Coronary artery (tissue), 2 donors: Measurements from ENCODE around the gene SLC5A11.

Source experiments
- DNase-seq: peaks from one replicate; pipeline ENCODE4 v3.0.0-alpha.2; 2017; ENCODE audit warnings: low spot score
- H3K27ac ChIP-seq, 2 donors: fragments of 200-600 bp; sonication (generic); one replicate each; pipeline ENCODE4 v1.5.1; 2016 to 2019
- H3K4me3 ChIP-seq: fragments of 200-600 bp; sonication (generic); 2 replicates; pipeline ENCODE4 v1.5.1; 2016; ENCODE audit warnings: mild to moderate bottlenecking, moderate library complexity
- TF ChIP-seq, protein P1 (sequence below): fragments of 200-600 bp; sonication (generic); IDR thresholded peaks from one replicate; pipeline ENCODE4 v1.5.1; 2019; ENCODE audit warnings: antibody characterized with exemption

Gene SLC5A11

DNA sequence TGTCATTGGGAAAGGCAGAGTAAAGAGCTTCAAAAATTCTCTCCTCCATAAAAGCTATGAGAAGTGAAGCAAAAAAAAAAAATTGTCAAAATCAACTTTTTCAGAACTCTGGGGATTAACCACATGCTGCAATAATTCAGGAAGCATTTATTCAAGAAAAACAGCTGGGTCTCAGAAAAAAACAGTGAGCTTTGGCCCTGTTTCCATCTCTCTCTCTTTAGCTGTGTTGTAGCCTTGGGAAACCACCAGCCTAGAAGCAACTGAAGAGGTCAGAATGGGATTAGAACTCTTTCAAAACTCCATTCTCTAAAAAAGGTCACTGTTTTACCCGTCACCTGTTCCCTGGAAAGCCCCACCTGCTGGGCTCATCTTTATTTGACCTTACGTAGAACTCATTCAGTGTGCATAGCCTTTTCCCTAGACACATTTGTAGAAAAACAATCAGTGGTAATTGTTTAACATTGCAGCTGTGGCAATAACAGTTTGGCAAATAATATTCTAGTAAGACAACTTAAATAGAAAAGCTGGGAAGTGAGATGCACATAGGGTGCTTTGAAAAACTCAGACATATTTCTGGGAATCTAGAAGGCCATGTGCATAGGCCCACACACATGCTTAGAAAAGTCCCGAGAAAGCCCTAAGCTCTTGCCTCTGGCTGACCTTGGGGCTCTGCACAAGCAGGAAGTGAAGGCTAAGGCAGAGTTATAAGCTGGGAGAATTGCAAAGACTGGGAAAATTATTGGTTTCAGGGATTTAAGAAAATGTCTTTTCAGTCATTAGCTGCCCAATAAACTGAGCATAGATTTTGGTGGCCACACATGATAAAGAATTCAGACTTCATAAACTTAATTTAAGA lies 18.0 kb downstream of the SLC5A11 start:
- DNase-seq = no peak
- Histone ChIP-seq H3K27ac (no peak overlapping the region), H3K4me3 (no peak overlapping the region)
- TF ChIP-seq, protein P1, sequence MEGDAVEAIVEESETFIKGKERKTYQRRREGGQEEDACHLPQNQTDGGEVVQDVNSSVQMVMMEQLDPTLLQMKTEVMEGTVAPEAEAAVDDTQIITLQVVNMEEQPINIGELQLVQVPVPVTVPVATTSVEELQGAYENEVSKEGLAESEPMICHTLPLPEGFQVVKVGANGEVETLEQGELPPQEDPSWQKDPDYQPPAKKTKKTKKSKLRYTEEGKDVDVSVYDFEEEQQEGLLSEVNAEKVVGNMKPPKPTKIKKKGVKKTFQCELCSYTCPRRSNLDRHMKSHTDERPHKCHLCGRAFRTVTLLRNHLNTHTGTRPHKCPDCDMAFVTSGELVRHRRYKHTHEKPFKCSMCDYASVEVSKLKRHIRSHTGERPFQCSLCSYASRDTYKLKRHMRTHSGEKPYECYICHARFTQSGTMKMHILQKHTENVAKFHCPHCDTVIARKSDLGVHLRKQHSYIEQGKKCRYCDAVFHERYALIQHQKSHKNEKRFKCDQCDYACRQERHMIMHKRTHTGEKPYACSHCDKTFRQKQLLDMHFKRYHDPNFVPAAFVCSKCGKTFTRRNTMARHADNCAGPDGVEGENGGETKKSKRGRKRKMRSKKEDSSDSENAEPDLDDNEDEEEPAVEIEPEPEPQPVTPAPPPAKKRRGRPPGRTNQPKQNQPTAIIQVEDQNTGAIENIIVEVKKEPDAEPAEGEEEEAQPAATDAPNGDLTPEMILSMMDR = no peak

DNA sequence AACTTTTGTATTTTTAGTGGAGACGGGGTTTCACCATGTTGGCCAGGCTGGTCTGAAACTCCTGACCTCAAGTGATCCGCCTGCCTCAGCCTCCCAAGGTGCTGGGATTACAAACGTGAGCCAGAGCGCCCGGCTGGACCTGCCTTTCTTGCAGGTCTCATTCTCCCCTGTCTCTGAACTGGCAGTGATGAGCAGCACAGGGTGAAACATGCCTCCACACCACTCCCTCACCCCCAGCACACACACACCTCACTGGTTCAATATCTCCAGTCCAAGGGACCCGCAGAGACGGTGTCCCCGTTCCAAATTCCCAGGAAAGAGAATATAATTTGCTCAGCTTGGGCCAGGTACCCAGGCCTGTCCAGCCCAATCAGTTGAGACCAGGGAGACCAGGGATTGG lies 23.3 kb downstream of the SLC5A11 start:
- Histone ChIP-seq H3K27ac (no peak overlapping the region), H3K4me3 (no peak overlapping the region)
- peak; percentile 29 for DNase-seq
- TF ChIP-seq, protein P1 = no peak

DNA sequence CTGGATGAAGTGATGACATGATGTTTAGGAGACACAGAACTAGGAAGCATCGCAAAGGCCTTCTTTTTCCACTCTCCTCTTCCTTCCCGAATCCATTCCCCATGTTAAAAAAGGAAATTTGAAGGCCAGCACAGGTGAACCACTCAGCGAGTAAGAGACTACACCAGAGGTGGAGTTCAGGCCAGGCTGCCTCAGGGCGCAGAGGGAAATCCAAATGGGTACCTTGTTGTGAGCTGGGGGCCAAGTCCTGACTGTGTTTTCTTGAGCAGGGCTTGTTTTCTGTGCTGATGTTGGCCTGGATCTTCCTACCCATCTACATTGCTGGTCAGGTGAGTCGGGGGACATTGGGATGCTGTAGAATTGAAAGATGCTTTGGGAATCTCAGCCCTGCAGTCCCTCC lies 26.1 kb downstream of the SLC5A11 start:
- no peak overlapping the region for H3K27ac ChIP-seq
- no peak overlapping the region for H3K4me3 ChIP-seq
- no peak for DNase-seq
- TF ChIP-seq, protein P1 = no peak

DNA sequence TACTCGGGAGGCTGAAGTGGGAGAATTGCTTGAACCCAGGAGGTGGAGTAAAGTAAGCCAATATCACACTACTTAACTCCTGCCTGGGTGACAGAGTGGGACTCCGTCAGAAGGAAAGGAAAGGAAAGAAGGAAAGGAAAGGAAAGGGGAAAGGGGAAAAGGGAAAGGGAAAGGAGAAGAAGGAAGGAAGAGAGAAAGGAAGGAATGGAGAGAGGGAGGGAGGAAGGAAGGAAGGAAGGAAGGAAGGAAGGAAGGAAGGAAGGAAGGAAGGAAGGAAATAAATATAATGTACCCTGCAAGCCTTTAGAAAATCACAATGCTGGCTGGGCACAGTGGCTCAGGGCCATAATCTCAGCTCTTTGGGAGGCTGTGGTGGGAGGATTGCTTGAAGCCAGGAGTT lies 27.3 kb downstream of the SLC5A11 start:
- TF ChIP-seq, protein P1 = no peak
- no peak for DNase-seq
- no peak overlapping the region for H3K27ac ChIP-seq
- H3K4me3 ChIP-seq = no peak overlapping the region

DNA sequence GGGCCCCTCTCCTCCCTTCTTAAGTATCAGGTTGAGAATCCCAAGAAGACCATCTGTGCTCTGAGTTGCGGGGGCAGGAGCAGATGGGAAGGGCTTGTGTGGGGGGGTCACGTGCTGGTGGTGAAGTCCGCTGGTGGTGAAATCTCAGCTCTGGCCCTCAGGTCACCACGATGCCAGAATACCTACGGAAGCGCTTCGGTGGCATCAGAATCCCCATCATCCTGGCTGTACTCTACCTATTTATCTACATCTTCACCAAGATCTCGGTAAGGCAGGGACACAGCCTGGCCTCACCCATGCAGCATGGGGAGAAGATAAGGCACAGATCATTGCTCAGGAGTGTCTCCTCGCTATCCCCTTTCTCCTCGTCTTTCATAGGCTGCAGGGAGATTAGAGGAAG lies 29.7 kb downstream of the SLC5A11 start:
- peak; percentile 58 for DNase-seq
- Histone ChIP-seq H3K27ac (no peak overlapping the region), H3K4me3 (no peak overlapping the region)
- TF ChIP-seq, protein P1 = no peak

DNA sequence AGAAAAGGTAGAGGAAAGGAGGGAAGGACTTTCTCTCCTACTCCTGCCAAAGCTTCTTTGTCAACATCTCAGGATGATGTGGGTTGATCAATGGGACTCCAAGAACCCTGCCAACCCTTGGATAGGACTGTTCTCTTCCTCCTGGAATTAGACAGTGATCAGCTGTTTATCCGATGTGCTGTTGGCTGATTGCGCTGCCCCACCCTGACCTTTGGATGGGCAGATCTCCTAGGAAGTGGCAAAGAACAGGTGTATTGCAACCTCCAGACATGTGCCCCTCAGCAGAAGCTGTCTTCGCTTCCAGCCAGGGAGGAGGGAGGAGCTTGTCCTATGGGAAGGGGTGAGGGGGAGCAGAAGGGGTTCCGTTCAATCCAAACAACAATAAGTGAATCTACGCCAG lies 30.5 kb downstream of the SLC5A11 start:
- Histone ChIP-seq H3K27ac (no peak overlapping the region), H3K4me3 (no peak overlapping the region)
- TF ChIP-seq, protein P1 = no peak
- peak; percentile 35 for DNase-seq

DNA sequence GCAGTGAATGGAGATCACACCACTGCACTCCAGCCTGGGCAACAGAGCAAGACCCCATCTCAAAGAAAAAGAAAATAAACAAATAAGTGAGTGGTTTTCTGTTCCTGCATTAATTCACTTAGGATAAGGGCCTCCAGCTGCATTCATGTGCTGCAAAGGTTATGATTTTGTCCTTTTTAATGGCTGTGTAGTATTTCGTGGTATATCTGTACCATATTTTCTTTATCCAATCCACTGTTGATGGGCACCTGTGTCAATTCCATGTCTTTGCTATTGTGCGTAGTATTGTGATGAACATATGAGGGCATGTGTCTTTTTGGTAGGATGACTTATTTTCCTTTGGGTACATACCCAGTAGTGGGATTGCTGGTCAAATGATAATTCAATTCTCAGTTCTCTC lies 33.9 kb downstream of the SLC5A11 start:
- DNase-seq = no peak
- H3K4me3 ChIP-seq = no peak overlapping the region
- TF ChIP-seq, protein P1 = no peak

More for the DNA sequence above, 33.9 kb downstream of the SLC5A11 start:
- no peak overlapping the region for H3K27ac ChIP-seq
